ENCODE results near the gene MAP3K2.

- no peak for TF ChIP-seq MAX (IDR thresholded peaks at IDR 0.05)
- TF ChIP-seq CTCF (IDR thresholded peaks at IDR 0.05; ENCODE audit: low read depth, low read length, missing input control), result no peak
- TF ChIP-seq GABPA (IDR thresholded peaks at IDR 0.05 in 1 of 2, conservative IDR thresholded peaks at IDR 0.05 in 1 of 2), result no peak
- TF ChIP-seq SP1 (IDR thresholded peaks at IDR 0.05), result no peak
- TF ChIP-seq RXRA (IDR thresholded peaks at IDR 0.05), result no peak
- TF ChIP-seq REST (IDR thresholded peaks at IDR 0.05), result no peak
- TF ChIP-seq RAD21 (IDR thresholded peaks at IDR 0.05), result no peak
- TF ChIP-seq NR2F2 (IDR thresholded peaks at IDR 0.05), result no peak
- no peak for TF ChIP-seq EGR1 (IDR thresholded peaks at IDR 0.05; ENCODE audit: low read depth in 2 of 2)
- no peak for TF ChIP-seq JUND (IDR thresholded peaks at IDR 0.05)
- no peak for TF ChIP-seq YY1 (IDR thresholded peaks at IDR 0.05)
Observed at GRCh38 chr2:127261804-127262406, 125.9 kb downstream of the MAP3K2 start.

Measured in liver (tissue), 3 donors.